H1 (cell line): Measurements from ENCODE around the gene COBLL1. TPM values are rescaled to one million over a fixed set of nuclear protein-coding genes. Genes with fewer than 3 reads are reported as not detected.

Experiments
- CTCF ChIA-PET: fragments of 300-600 bp; sonication (Branson Sonifier 250); formaldehyde crosslinking; loops from one replicate; lab custom pipeline; 2021; ENCODE audit not compliant: partially characterized antibody; lab: Charles Lee
- POLR2A ChIA-PET: fragments of 300-600 bp; sonication (Branson Sonifier 250); formaldehyde crosslinking; loops from one replicate; lab custom pipeline; 2021; ENCODE audit warnings: inconsistent platforms; ENCODE audit not compliant: partially characterized antibody; lab: Charles Lee
- DNase-seq, 2 experiments: peaks; one replicate each; pipeline versions ENCODE4 v3.0.0 to v3.0.0-alpha.2; 2010 to 2022; ENCODE audit warnings: low spot score in 2 of 2, low read depth in 1 of 2, mixed read lengths in 1 of 2
- FAIRE-seq: peaks from 2 replicates; lab custom pipeline; 2011; peaks lifted over from hg19 to GRCh38; lab: Jason Lieb, UNC
- H2AFZ ChIP-seq: 2 replicates; pipeline ENCODE4 v1.8.1; 2012; ENCODE audit warnings: low read length, inconsistent platforms
- H2AK5ac ChIP-seq: 2 replicates; pipeline ENCODE4 v1.6.1; 2013; ENCODE audit warnings: low read depth, low read length
- H2BK120ac ChIP-seq: replicated peaks from 2 replicates; pipeline ENCODE3; 2013; ENCODE audit warnings: low read depth, low read length, inconsistent platforms
- H2BK12ac ChIP-seq: 2 replicates; pipeline ENCODE4 v1.6.1; 2013; ENCODE audit warnings: low read depth, low read length
- H2BK15ac ChIP-seq: 2 replicates; pipeline ENCODE4 v1.6.1; 2013; ENCODE audit warnings: low read length
- H2BK20ac ChIP-seq: 2 replicates; pipeline ENCODE4 v1.6.1; 2013; ENCODE audit warnings: low read length
- H2BK5ac ChIP-seq: 2 replicates; pipeline ENCODE4 v1.6.1; 2013; ENCODE audit warnings: low read depth, low read length
- H3K14ac ChIP-seq: 2 replicates; pipeline ENCODE4 v1.6.1; 2013; ENCODE audit warnings: inconsistent platforms; ENCODE audit not compliant: insufficient read length
- H3K18ac ChIP-seq: 2 replicates; pipeline ENCODE4 v1.6.1; 2013; ENCODE audit warnings: low read length; ENCODE audit errors: extremely low read depth
- H3K23ac ChIP-seq: 2 replicates; pipeline ENCODE4 v1.6.1; 2013; ENCODE audit warnings: inconsistent platforms; ENCODE audit not compliant: insufficient read length
- H3K23me2 ChIP-seq: 2 replicates; pipeline ENCODE4 v1.6.1; 2013; ENCODE audit warnings: low read depth, low read length
- H3K27ac ChIP-seq: 2 replicates; pipeline ENCODE4 v1.6.1; 2011; ENCODE audit warnings: low read depth, low read length, inconsistent platforms
- H3K27me3 ChIP-seq, 4 experiments: replicated peaks in 1 of 4; 1 replicate in 1 of 4; 2 replicates in 3 of 4; pipeline versions ENCODE4 v1.6.1 to v1.8.1; 2011 to 2013; ENCODE audit warnings: low read length in 3 of 4, mild to moderate bottlenecking in 3 of 4, inconsistent platforms in 2 of 4, mixed read lengths in 2 of 4, moderate library complexity in 1 of 4; ENCODE audit not compliant: control insufficient read depth in 3 of 4, insufficient read depth in 3 of 4; ENCODE audit errors: extremely low read depth in 1 of 4
- H3K36me3 ChIP-seq, 4 experiments: 2 replicates each; pipeline versions ENCODE4 v1.6.1 to v1.8.1; 2011 to 2013; ENCODE audit warnings: mild to moderate bottlenecking in 4 of 4, low read length in 3 of 4, moderate library complexity in 2 of 4, control low read depth in 1 of 4, inconsistent platforms in 1 of 4; ENCODE audit not compliant: insufficient read depth in 4 of 4, control insufficient read depth in 2 of 4
- H3K4ac ChIP-seq: replicated peaks from 2 replicates; pipeline ENCODE3; 2013; ENCODE audit warnings: low read length, low read depth, mixed read lengths, inconsistent platforms; ENCODE audit not compliant: insufficient read length
- H3K4me1 ChIP-seq, 4 experiments: replicated peaks in 1 of 4; 1 replicate in 1 of 4; 2 replicates in 3 of 4; pipeline versions ENCODE4 v1.6.1 to v1.8.1; 2011 to 2013; ENCODE audit warnings: low read length in 3 of 4, inconsistent platforms in 2 of 4, mixed read lengths in 1 of 4; ENCODE audit not compliant: insufficient read depth in 4 of 4, control insufficient read depth in 3 of 4
- H3K4me2 ChIP-seq, 2 experiments: 2 replicates each; pipeline versions ENCODE4 v1.6.1 to v1.8.1; 2011 to 2013; ENCODE audit warnings: low read depth in 2 of 2, low read length in 2 of 2, control low read depth in 1 of 2, inconsistent platforms in 1 of 2, mild to moderate bottlenecking in 1 of 2; ENCODE audit not compliant: insufficient read depth in 1 of 2
- H3K4me3 ChIP-seq, 4 experiments: fragments of 200-600, 300-600 bp in 1 of 4; sonication (generic), shearing (Covaris generic), sonication (Bioruptor Twin) in 1 of 4; 2 replicates each; pipeline versions ENCODE4 v1.5.1 to v1.8.1; 2011 to 2016; ENCODE audit warnings: low read length in 4 of 4, low read depth in 3 of 4, control low read depth in 2 of 4, inconsistent platforms in 2 of 4, mild to moderate bottlenecking in 2 of 4, mixed read lengths in 1 of 4, moderate library complexity in 1 of 4; ENCODE audit not compliant: insufficient read depth in 2 of 4; ENCODE audit errors: extremely low read depth in 1 of 4
- H3K56ac ChIP-seq: replicated peaks from 2 replicates; pipeline ENCODE3; 2013; ENCODE audit warnings: low read depth, mild to moderate bottlenecking, mixed read lengths, low read length, inconsistent platforms; ENCODE audit not compliant: insufficient read length
- H3K79me1 ChIP-seq: 2 replicates; pipeline ENCODE4 v1.6.1; 2013; ENCODE audit warnings: low read depth, low read length, control low read depth
- H3K79me2 ChIP-seq, 2 experiments: 2 replicates each; pipeline versions ENCODE4 v1.6.1 to v1.8.1; 2012 to 2013; ENCODE audit warnings: low read length in 2 of 2, mild to moderate bottlenecking in 2 of 2, inconsistent platforms in 1 of 2; ENCODE audit not compliant: insufficient read depth in 2 of 2, control insufficient read depth in 1 of 2
- H3K9ac ChIP-seq, 4 experiments: replicated peaks in 1 of 4; 1 replicate in 1 of 4; 2 replicates in 3 of 4; pipeline versions ENCODE4 v1.6.1 to v1.8.1; 2011 to 2013; ENCODE audit warnings: low read depth in 3 of 4, low read length in 3 of 4, control low read depth in 2 of 4, mild to moderate bottlenecking in 2 of 4, moderate library complexity in 2 of 4, inconsistent platforms in 1 of 4; ENCODE audit errors: extremely low read depth in 1 of 4
- H3K9me3 ChIP-seq, 2 experiments: 2 replicates each; pipeline versions ENCODE4 v1.6.1 to v1.8.1; 2012 to 2013; ENCODE audit warnings: mild to moderate bottlenecking in 2 of 2, moderate library complexity in 2 of 2, control low read depth in 1 of 2, inconsistent platforms in 1 of 2, low read depth in 1 of 2, low read length in 1 of 2, mixed read lengths in 1 of 2; ENCODE audit not compliant: insufficient read depth in 2 of 2
- H4K20me1 ChIP-seq, 2 experiments: replicated peaks in 1 of 2; 2 replicates each; pipeline versions ENCODE3 to v1.8.1; 2011 to 2013; ENCODE audit warnings: inconsistent platforms in 2 of 2, low read length in 2 of 2, mild to moderate bottlenecking in 1 of 2; ENCODE audit not compliant: insufficient read depth in 2 of 2, control insufficient read depth in 1 of 2
- H4K5ac ChIP-seq: 2 replicates; pipeline ENCODE4 v1.6.1; 2013; ENCODE audit warnings: low read length, low read depth, mixed read lengths, inconsistent platforms; ENCODE audit not compliant: insufficient read length
- H4K8ac ChIP-seq: 2 replicates; pipeline ENCODE4 v1.8.0; 2013; ENCODE audit warnings: mild to moderate bottlenecking, moderate library complexity, low read length, inconsistent platforms; ENCODE audit not compliant: insufficient read depth; ENCODE audit errors: extremely low read depth
- H4K91ac ChIP-seq: replicated peaks from 2 replicates; pipeline ENCODE3; 2013; ENCODE audit warnings: low read length, mixed read lengths, inconsistent platforms; ENCODE audit not compliant: insufficient read length
- BACH1 ChIP-seq: IDR thresholded peaks from 2 replicates; pipeline ENCODE4 v1.6.1; 2012; ENCODE audit warnings: low read length, improper control_type of control experiment
- CBX5 ChIP-seq: fragments of 300-800, 300-1000 bp; sonication (generic); IDR thresholded peaks from 2 replicates; pipeline ENCODE4 v1.7.1; 2016; ENCODE audit warnings: antibody characterized with exemption, low read length, low read depth
- CEBPB ChIP-seq: IDR thresholded peaks from 2 replicates; pipeline ENCODE4 v1.6.1; 2012; ENCODE audit warnings: low read depth, low read length
- EZH2 ChIP-seq: fragments of 200-600 bp; sonication (generic); IDR thresholded peaks from 2 replicates; pipeline ENCODE4 v1.7.1; 2012; ENCODE audit warnings: low read depth, mild to moderate bottlenecking, moderate library complexity, low read length, inconsistent platforms; ENCODE audit not compliant: severe bottlenecking
- HDAC2 ChIP-seq, 2 experiments: fragments of 300-600 bp in 1 of 2; sonication (generic) in 1 of 2; IDR thresholded peaks; 2 replicates each; pipeline ENCODE4 v1.6.1; 2011 to 2012; ENCODE audit warnings: low read depth in 2 of 2, low read length in 2 of 2, mild to moderate bottlenecking in 2 of 2, moderate library complexity in 2 of 2, borderline replicate concordance in 1 of 2, inconsistent platforms in 1 of 2
- HDAC6 ChIP-seq: IDR thresholded peaks from one replicate; pipeline ENCODE4 v1.7.1; 2012; ENCODE audit warnings: low read depth, mild to moderate bottlenecking, inconsistent platforms, low read length, moderate library complexity
- JUND ChIP-seq: IDR thresholded peaks from 2 replicates; pipeline ENCODE4 v1.6.1; 2011; ENCODE audit warnings: mild to moderate bottlenecking, improper control_type of control experiment, low read length
- SIX5 ChIP-seq: IDR thresholded peaks from 2 replicates; pipeline ENCODE4 v1.6.1; 2011; ENCODE audit warnings: mild to moderate bottlenecking, low read depth, low read length
- SUZ12 ChIP-seq: fragments of 200-600 bp; sonication (generic); IDR thresholded peaks from 2 replicates; pipeline ENCODE4 v1.6.1; 2012; ENCODE audit warnings: mild to moderate bottlenecking, inconsistent platforms, low read length, moderate library complexity, mixed read lengths
- ZNF274 ChIP-seq: IDR thresholded peaks from 2 replicates; pipeline ENCODE4 v1.7.0; 2012; ENCODE audit warnings: low read length, borderline replicate concordance; ENCODE audit errors: extremely low read depth
- WGBS, 2 experiments: shearing (Covaris generic) in 1 of 2; methylation state at CpG; one replicate each; pipeline versions ENCODE4 v1.1.6 to v1.1.7; 2013 to 2015; ENCODE audit warnings: low lambda C conversion rate in 2 of 2, mixed read lengths in 2 of 2, inconsistent platforms in 1 of 2, low coverage in 1 of 2, missing lambda C conversion rate in 1 of 2; ENCODE audit not compliant: insufficient replicate concordance in 2 of 2, insufficient coverage in 1 of 2, insufficient read length in 1 of 2; ENCODE audit errors: extremely low coverage in 1 of 2, missing lambda C conversion rate in 1 of 2; 5-methylcytosine and 5-hydroxymethylcytosine counted together
- polyA plus RNA-seq, 7 experiments: library from polyadenylated mRNA; depleted of rRNA in 3 of 7; stranded (reverse) in 5 of 7; unstranded in 2 of 7; fragments of >200 nt in 5 of 7; fragments of 200-250 nt in 2 of 7; gene quantifications; 1 replicate in 5 of 7; 2 replicates in 1 of 7; 4 replicates in 1 of 7; pipeline versions ENCODE4 v1.2.1 to v1.2.3, GENCODE V29; 2011 to 2013; ENCODE audit warnings: missing spikeins in 2 of 7, mixed read lengths in 2 of 7
- total RNA-seq: library from RNA; stranded (reverse); fragmentation: NEBNext Ultra II Directional; extraction: Animal tissue kit (Norgen Biotek cat#: 25700); gene quantifications from 2 replicates; pipeline ENCODE4 v1.2.1, GENCODE V29; 2021
- TF ChIP-seq, protein P1 (sequence below): IDR thresholded peaks from 2 replicates; pipeline ENCODE4 v1.6.1; 2012; ENCODE audit warnings: inconsistent platforms
- TF ChIP-seq, protein P2 (sequence below): IDR thresholded peaks from 2 replicates; pipeline ENCODE4 v1.6.1; 2012; ENCODE audit warnings: low read length, inconsistent platforms

COBLL1 gene
- total and polyA plus RNA-seq, 2 of the 8 experiments (the other 6 are each of a cell fraction or from before 2014, with no cell fraction given) = 2.2 to 6.2 TPM

DNA sequence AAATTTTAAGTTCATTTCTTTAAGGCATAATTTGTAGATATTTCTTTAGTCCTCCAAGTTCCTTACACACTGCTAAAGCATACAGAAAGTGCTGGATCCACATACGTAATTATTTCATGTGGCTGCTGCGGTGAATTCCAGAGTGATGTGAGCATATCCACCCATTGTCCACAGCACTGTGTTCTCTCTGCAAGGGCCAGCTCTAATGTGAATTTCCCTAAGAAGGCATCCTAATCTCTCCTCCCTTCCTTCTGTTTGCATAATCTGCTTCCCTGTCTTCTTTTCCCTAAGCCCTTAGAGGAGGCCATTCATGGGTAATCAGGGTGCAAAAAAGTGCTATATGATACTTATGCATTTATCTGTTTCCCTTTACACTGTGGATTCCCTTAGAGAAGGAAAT is 57.2 kb downstream of the COBLL1 start:
- Histone ChIP-seq H4K5ac (no peak overlapping the region), H3K23me2 (no peaks in the 10 kb centered on the region), H3K27ac (no peak overlapping the region), H4K20me1 (no peaks in the 10 kb centered on the region), H2BK12ac (no peak overlapping the region), H3K18ac (no peak overlapping the region), H2AFZ (no peak overlapping the region), H2AK5ac (no peak overlapping the region), H2BK20ac (no peak overlapping the region), H3K79me2 (no peaks in the 10 kb centered on the region), H3K36me3 (no peaks in the 10 kb centered on the region), H2BK15ac (no peak overlapping the region), H4K8ac (no peak overlapping the region), H3K27me3 (no peaks in the 10 kb centered on the region), H3K4me3 (no peak overlapping the region), H3K4me1 (0 out of 7 replicates have a peak, but pooled peaks cover 0 to 2% (median 0%) of the 10 kb centered on the region in 4 experiments), H3K9ac (no peak overlapping the region), H2BK120ac (no peak overlapping the region), H3K79me1 (no peaks in the 10 kb centered on the region), H3K14ac (no peak overlapping the region), H3K4me2 (no peak overlapping the region), H3K9me3 (no peaks in the 10 kb centered on the region), H2BK5ac (no peak overlapping the region), H4K91ac (no peak overlapping the region), H3K56ac (no peak overlapping the region), H3K4ac (no peak overlapping the region), H3K23ac (no peak overlapping the region)
- CTCF ChIA-PET = interaction anchor here (0.6 kb wide), 1 partner anchor 45 kb away, joined by 3 read pairs; no protein-coding TSS in a partner anchor
- DNase-seq = no peak
- FAIRE-seq = no peak
- POLR2A ChIA-PET = no interaction called here
- 90% methylated on average over 2 of the region's 2 CpGs; no CpG with 5 or more reads in 1 of the 2 experiments for WGBS, 2 experiments
- TF ChIP-seq HDAC2 (IDR thresholded peaks at IDR 0.05; ENCODE audit: borderline replicate concordance in 1 of 2, low read depth in 2 of 2, low read length in 2 of 2) (no peak), EZH2 (no peak), CEBPB (no peak), ZNF274 (no peak), JUND (no peak), SIX5 (no peak), BACH1 (no peak), SUZ12 (no peak), CBX5 (no peak), HDAC6 (no peak)
- TF ChIP-seq, protein P1, sequence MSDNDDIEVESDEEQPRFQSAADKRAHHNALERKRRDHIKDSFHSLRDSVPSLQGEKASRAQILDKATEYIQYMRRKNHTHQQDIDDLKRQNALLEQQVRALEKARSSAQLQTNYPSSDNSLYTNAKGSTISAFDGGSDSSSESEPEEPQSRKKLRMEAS = no peak
- TF ChIP-seq, protein P2, sequence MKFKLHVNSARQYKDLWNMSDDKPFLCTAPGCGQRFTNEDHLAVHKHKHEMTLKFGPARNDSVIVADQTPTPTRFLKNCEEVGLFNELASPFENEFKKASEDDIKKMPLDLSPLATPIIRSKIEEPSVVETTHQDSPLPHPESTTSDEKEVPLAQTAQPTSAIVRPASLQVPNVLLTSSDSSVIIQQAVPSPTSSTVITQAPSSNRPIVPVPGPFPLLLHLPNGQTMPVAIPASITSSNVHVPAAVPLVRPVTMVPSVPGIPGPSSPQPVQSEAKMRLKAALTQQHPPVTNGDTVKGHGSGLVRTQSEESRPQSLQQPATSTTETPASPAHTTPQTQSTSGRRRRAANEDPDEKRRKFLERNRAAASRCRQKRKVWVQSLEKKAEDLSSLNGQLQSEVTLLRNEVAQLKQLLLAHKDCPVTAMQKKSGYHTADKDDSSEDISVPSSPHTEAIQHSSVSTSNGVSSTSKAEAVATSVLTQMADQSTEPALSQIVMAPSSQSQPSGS = no peak
